Upper lobe of left lung (tissue), 6 donors: Measurements from ENCODE around the gene YKT6. TPM values are rescaled to one million over a fixed set of nuclear protein-coding genes. Genes with fewer than 3 reads are reported as not detected.

Source experiments
- ATAC-seq, 2 donors: fragments of 200-7000 bp; cut with Tn5 transposase; one replicate each; pipeline ENCODE4 v1.9.1; 2022; ENCODE audit warnings: mild to moderate bottlenecking in 2 of 2, moderate library complexity in 2 of 2; ENCODE audit not compliant: low FRiP score in 2 of 2
- DNase-seq, 2 donors: peaks; one replicate each; pipeline ENCODE4 v3.0.0-alpha.2; 2019 to 2020
- H3K27ac ChIP-seq, 4 donors: fragments of 200-600 bp; sonication (generic); one replicate each; pipeline ENCODE4 v1.5.1; 2016 to 2019
- H3K27me3 ChIP-seq, 4 donors: fragments of 200-600 bp; sonication (generic); one replicate each; pipeline ENCODE4 v1.5.1; 2017 to 2019
- H3K36me3 ChIP-seq, 4 donors: fragments of 200-600 bp; sonication (generic); one replicate each; pipeline ENCODE4 v1.5.1; 2016 to 2019
- H3K4me1 ChIP-seq, 4 donors: fragments of 200-600 bp; sonication (generic); one replicate each; pipeline ENCODE4 v1.5.1; 2018 to 2019
- H3K4me3 ChIP-seq, 4 donors: fragments of 200-600 bp; sonication (generic); one replicate each; pipeline ENCODE4 v1.5.1; 2017 to 2019; ENCODE audit warnings: mild to moderate bottlenecking in 2 of 4, moderate library complexity in 1 of 4
- H3K9me3 ChIP-seq, 4 donors: fragments of 200-600 bp; sonication (generic); one replicate each; pipeline ENCODE4 v1.5.1; 2018 to 2019
- CTCF ChIP-seq, 6 experiments: fragments of 450-650 bp in 4 of 6; fragments of 200-600 bp in 2 of 6; sonication (generic) in 2 of 6; IDR thresholded peaks; one replicate each; pipeline ENCODE4 v1.5.1; 2016 to 2019; ENCODE audit warnings: antibody characterized with exemption in 6 of 6
- EP300 ChIP-seq, 4 donors: sonication (generic); formaldehyde crosslinking; IDR thresholded peaks; one replicate each; pipeline ENCODE4 v1.5.1; 2017; ENCODE audit warnings: antibody characterized with exemption in 4 of 4, control low read depth in 2 of 4
- POLR2A ChIP-seq, 4 donors: fragments of 450-650 bp; IDR thresholded peaks; one replicate each; pipeline ENCODE4 v1.5.1; 2016 to 2017; ENCODE audit warnings: antibody characterized with exemption in 4 of 4, mild to moderate bottlenecking in 2 of 4
- POLR2AphosphoS5 ChIP-seq, 2 donors: sonication (generic); formaldehyde crosslinking; IDR thresholded peaks; one replicate each; pipeline ENCODE4 v1.5.1; 2017; ENCODE audit warnings: antibody characterized with exemption in 2 of 2
- WGBS, 2 donors: methylation state at CpG; one replicate each; pipeline ENCODE4 v1.1.5; 2017 to 2018; 5-methylcytosine and 5-hydroxymethylcytosine counted together
- total RNA-seq, 6 donors: library from RNA; depleted of rRNA in 4 of 6; stranded (reverse); fragments of >200 nt in 4 of 6; gene quantifications; one replicate each; pipeline versions ENCODE4 v1.1.0 to v1.2.1, GENCODE V29; 2016 to 2021
- donor health status: DM: no; HTN: no; CAD: no; lungs with moderate emphysema.
- donor health status: DM: no; HTN: yes; CAD: no; lungs with severe emphysema.

The YKT6 gene
- total RNA-seq, 6 donors from 2014 or later, result 29.3 to 70.2 (median 53.1) TPM

- Histone ChIP-seq H3K27ac (no peak within 1 kb of the TSS), H3K4me3 (no peak within 1 kb of the TSS), H3K27me3 (no peaks in the 10 kb centered on the region), H3K9me3 (no peaks in the 10 kb centered on the region), H3K4me1 (no peaks in the 10 kb centered on the region), H3K36me3 (no peaks in the 10 kb centered on the region)
- ATAC-seq (no peak), DNase-seq (no peak)
- no peak for TF ChIP-seq EP300 (IDR thresholded peaks at IDR 0.05)
- 61 to 90% methylated on average over 6 to 11 of the region's 11 CpGs for WGBS, 2 donors
Observed at GRCh38 chr7:44189286-44189992, 11.3 kb upstream of the YKT6 start, which contains the start of gene GCK. TSS of gene GCK (minus strand) at chr7:44189439. CDS start at chr7:44188953, 486 bp downstream.

DNA sequence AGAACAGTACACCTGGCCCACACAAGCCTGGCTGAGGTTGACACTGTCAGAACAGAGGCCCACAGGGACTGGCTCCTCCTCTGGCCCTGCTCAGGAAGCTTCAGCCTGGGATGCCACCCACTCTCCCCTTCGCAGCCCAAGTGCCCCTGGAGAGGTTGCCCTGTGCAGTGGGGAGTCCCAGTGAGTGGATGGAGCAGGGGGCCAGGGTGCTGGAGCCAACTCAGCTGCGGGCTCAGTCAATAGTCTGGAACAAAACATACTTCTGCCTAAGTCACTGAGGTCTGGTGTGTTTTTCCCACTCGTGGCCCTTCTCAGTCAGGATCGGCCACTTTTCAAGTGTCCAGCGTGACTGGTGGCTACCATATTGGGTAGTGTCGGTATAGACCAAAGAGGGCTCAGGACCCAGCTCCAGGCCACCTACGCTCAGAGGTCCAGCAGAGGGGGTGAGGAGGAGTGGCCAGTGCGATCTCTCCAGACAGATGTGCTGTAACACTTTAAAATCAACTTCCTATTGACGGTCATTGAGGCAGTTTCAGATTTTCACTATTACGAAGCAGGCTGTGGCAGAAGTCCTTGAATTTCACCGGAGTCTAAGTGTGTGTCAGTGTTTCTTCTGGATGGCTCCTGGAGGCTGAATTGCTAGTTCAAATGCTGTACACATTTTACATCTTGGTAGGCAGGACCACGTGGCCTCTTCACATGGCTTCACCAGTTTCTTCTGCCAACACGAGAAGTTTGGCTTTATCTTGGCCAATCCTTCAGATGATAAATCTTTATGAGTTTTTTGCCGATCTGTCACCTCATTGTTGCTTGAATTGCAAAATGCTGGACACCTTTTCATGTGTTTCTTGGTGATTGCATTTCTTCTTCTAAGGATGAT, 10.5 kb upstream of the YKT6 start:
- Histone ChIP-seq H3K4me3 (no peak overlapping the region), H3K4me1 (no peaks in the 10 kb centered on the region), H3K9me3 (no peaks in the 10 kb centered on the region), H3K36me3 (no peaks in the 10 kb centered on the region), H3K27me3 (no peaks in the 10 kb centered on the region), H3K27ac (no peak overlapping the region)
- WGBS, 2 donors, result 82 to 83% methylated on average over 7 to 14 of the region's 14 CpGs
- DNase-seq (no peak), ATAC-seq (no peak)
- TF ChIP-seq CTCF (IDR thresholded peaks at IDR 0.05) (no peak), EP300 (IDR thresholded peaks at IDR 0.05) (no peak), POLR2AphosphoS5 (IDR thresholded peaks at IDR 0.05) (no peak), POLR2A (IDR thresholded peaks at IDR 0.05) (no peak)

DNA sequence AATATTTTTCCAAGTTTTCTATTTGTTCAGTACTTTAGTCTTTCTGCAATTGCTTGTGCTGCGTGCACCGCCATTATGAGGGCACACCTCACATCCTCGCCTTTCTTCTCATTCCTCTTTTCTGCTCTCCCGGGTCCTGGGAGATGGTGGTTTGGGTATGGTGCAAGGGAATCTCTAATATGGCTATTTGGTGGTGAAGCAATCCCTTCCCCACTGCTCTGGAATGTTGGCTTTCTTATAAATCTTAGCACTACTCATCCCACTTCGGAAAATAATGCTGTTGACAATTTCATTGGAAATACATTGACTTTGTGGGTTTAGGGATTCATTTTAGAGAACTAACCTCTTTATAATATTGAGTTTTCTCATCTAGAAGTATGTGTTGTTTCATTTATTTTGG, 9.6 kb upstream of the YKT6 start:
- ATAC-seq, result no peak
- no peaks in the 10 kb centered on the region for H3K9me3 ChIP-seq
- 83 to 88% methylated on average over 5 of the region's 5 CpGs for WGBS, 2 donors

GRCh38 chr7:44193011-44193802, 7.6 kb upstream of the YKT6 start:
- 89 to 93% methylated on average over 7 of the region's 7 CpGs for WGBS, 2 donors
- no peaks in the 10 kb centered on the region for H3K36me3 ChIP-seq
- no peak overlapping the region for H3K27ac ChIP-seq
- H3K9me3 ChIP-seq, result no peaks in the 10 kb centered on the region
- no peak overlapping the region for H3K4me3 ChIP-seq
- H3K4me1 ChIP-seq, result no peaks in the 10 kb centered on the region
- H3K27me3 ChIP-seq, result no peaks in the 10 kb centered on the region
- no peak for DNase-seq
- no peak for TF ChIP-seq POLR2A (IDR thresholded peaks at IDR 0.05)
- no peak for TF ChIP-seq EP300 (IDR thresholded peaks at IDR 0.05)
- TF ChIP-seq CTCF (IDR thresholded peaks at IDR 0.05), result no peak
- TF ChIP-seq POLR2AphosphoS5 (IDR thresholded peaks at IDR 0.05), result no peak
- ATAC-seq, result no peak

More for the DNA sequence above, 9.6 kb upstream of the YKT6 start:
- H3K27me3 ChIP-seq, result no peaks in the 10 kb centered on the region
- DNase-seq, result no peak
- no peak overlapping the region for H3K4me3 ChIP-seq
- no peaks in the 10 kb centered on the region for H3K4me1 ChIP-seq
- no peak overlapping the region for H3K27ac ChIP-seq
- TF ChIP-seq CTCF (IDR thresholded peaks at IDR 0.05), result no peak
- no peak for TF ChIP-seq POLR2A (IDR thresholded peaks at IDR 0.05)
- no peak for TF ChIP-seq EP300 (IDR thresholded peaks at IDR 0.05)
- no peak for TF ChIP-seq POLR2AphosphoS5 (IDR thresholded peaks at IDR 0.05)
- H3K36me3 ChIP-seq, result no peaks in the 10 kb centered on the region

GRCh38 chr7:44194069-44194468, 6.7 kb upstream of the YKT6 start:
- ATAC-seq (no peak), DNase-seq (no peak)
- 61 to 79% methylated on average over 2 of the region's 2 CpGs for WGBS, 2 donors
- H3K27ac ChIP-seq, result no peak overlapping the region
- no peak overlapping the region for H3K4me3 ChIP-seq
- H3K9me3 ChIP-seq, result no peaks in the 10 kb centered on the region
- no peaks in the 10 kb centered on the region for H3K4me1 ChIP-seq
- H3K27me3 ChIP-seq, result no peaks in the 10 kb centered on the region
- TF ChIP-seq CTCF (IDR thresholded peaks at IDR 0.05), result no peak
- TF ChIP-seq POLR2AphosphoS5 (IDR thresholded peaks at IDR 0.05), result no peak
- no peak for TF ChIP-seq POLR2A (IDR thresholded peaks at IDR 0.05)
- TF ChIP-seq EP300 (IDR thresholded peaks at IDR 0.05), result no peak
- no peaks in the 10 kb centered on the region for H3K36me3 ChIP-seq
